Measurements from ENCODE around the gene LPAR5.

The LPAR5 gene

DNA sequence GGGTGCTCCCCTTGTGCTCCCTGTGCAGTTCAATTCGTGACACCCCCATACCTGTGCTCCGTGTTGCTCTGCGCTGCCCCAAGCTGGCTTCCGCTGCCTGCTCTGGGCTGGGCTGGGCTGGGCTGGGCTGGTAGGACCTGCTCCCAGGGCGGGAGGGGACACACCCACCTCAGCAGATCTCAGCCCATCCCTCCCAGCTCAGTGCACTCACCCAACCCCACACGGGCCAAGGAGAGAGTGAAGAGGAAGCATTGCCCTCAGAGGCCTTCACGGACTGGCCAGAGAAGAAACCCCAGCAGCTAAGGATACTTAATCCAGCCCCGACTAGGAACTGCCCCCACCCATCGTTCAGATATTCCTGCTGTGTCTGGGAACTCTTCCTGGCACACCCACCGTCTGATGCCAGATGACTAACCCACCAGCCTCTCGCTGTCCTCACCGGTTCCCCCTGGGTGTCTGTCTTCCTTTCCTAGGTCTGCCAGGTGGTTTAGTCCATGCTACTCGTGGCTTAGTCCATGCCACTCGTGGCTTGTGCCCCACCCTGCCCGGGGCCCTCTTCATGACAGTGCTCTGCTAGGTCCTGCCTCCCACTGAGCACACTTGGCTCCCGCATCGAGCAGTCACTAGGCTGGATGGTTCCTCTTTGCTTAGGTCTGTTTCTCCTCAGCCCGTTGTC lies at the start of gene LPAR5:
Gene LPAR5 (minus strand): TSS at position 104 of the 676 bp plus-strand sequence. CDS start 14,711 bp downstream, outside the sequence.
- Mint-ChIP-seq H3K4me1 (peaks cover 67% of the 10 kb centered on the region), H3K9me3 (no peaks in the 10 kb centered on the region), H3K36me3 (ENCODE audit: low read depth) (no peaks in the 10 kb centered on the region), H3K4me3 (peak within 1 kb of the TSS; percentile 74), H3K27ac (peak within 1 kb of the TSS; percentile 93), H3K27me3 (no peaks in the 10 kb centered on the region)
- ATAC-seq (peak; percentile 60), DNase-seq (peak; percentile 56)

GRCh38 chr12:6684609-6685008 lies 48.9 kb upstream of the LPAR5 start:
- H3K36me3 Mint-ChIP-seq (ENCODE audit: low read depth), result peaks cover 37% of the 10 kb centered on the region
- no peak for ATAC-seq
- peak; percentile 54 for DNase-seq
- H3K27me3 Mint-ChIP-seq, result no peaks in the 10 kb centered on the region
- no peak overlapping the region for H3K4me3 Mint-ChIP-seq
- H3K27ac Mint-ChIP-seq, result no peak overlapping the region
- H3K4me1 Mint-ChIP-seq, result peaks cover 49% of the 10 kb centered on the region
- H3K9me3 Mint-ChIP-seq, result no peaks in the 10 kb centered on the region

DNA sequence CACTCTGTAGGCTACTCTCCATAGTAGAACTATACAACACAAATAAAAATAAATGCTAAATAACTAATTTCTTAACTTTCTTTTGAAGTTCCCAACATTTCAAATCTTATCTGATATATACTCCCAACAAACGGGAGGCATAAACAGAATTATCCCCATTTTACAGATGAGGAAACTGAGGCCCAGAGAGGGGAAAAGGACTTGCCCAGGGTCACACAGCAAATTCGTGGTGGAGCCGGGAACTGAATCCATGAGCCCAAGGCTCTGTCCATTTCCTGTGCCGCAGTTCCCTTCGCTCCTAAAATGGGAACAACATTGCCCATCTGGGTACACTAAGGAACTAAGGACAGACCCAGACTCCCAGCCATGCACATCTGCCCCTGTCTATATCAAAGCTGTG lies 41.2 kb upstream of the LPAR5 start:
- Mint-ChIP-seq H3K9me3 (no peaks in the 10 kb centered on the region), H3K27ac (no peak overlapping the region), H3K4me3 (no peak overlapping the region), H3K36me3 (ENCODE audit: low read depth) (peaks cover 73% of the 10 kb centered on the region), H3K4me1 (no peaks in the 10 kb centered on the region), H3K27me3 (no peaks in the 10 kb centered on the region)
- ATAC-seq (no peak), DNase-seq (no peak)

- ATAC-seq (no peak), DNase-seq (no peak)
- Mint-ChIP-seq H3K27ac (no peak overlapping the region), H3K4me1 (no peaks in the 10 kb centered on the region), H3K4me3 (no peak overlapping the region), H3K36me3 (ENCODE audit: low read depth) (peaks cover 79% of the 10 kb centered on the region), H3K9me3 (no peaks in the 10 kb centered on the region), H3K27me3 (no peaks in the 10 kb centered on the region)
Measured at GRCh38 chr12:6672143-6672542, 36.4 kb upstream of the LPAR5 start.

DNA sequence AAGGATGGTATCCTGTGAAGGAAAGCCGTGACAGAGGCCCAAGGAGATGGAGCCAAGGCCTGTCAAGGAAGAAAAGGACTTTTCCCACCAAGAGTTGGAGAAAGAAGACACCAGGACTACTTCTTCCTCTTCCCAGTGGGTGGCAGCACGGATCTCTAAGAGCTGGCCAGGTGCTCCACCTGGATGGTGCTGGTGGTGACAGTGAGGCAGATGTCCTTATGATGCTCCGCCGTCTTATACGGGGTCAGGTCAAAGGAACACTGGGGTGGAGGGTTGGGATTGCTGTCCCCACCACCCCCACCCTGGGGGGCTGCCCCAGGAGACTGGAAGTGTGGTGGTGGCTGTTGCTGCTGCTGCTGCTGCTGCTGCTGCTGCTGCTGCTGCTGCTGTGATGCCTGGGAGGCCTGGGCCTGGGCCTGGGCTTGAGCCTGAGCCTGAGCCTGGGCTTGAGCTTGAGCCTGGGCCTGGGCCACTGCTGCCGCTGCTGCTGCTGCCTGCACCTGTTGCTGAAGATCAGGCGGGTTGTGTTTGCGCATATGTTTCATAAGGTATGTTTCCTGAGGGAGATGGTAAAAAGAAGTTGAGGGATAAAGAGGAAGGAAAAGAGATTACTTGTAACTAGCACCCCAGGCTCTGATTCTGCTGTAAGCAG lies 31.9 kb upstream of the LPAR5 start:
- Mint-ChIP-seq H3K27me3 (no peaks in the 10 kb centered on the region), H3K4me1 (peaks cover 15% of the 10 kb centered on the region), H3K27ac (no peak overlapping the region), H3K9me3 (peaks cover 4% of the 10 kb centered on the region), H3K36me3 (ENCODE audit: low read depth) (peaks cover 53% of the 10 kb centered on the region), H3K4me3 (no peak overlapping the region)
- ATAC-seq (no peak), DNase-seq (no peak)

- Mint-ChIP-seq H3K4me3 (no peak overlapping the region), H3K9me3 (peaks cover 4% of the 10 kb centered on the region), H3K36me3 (ENCODE audit: low read depth) (peaks cover 39% of the 10 kb centered on the region), H3K27me3 (no peaks in the 10 kb centered on the region), H3K27ac (no peak overlapping the region), H3K4me1 (peaks cover 23% of the 10 kb centered on the region)
- DNase-seq (no peak), ATAC-seq (no peak)
Measured at GRCh38 chr12:6666211-6666610, 30.5 kb upstream of the LPAR5 start.

GRCh38 chr12:6664902-6665301 lies 29.1 kb upstream of the LPAR5 start:
- Mint-ChIP-seq H3K27ac (no peak overlapping the region), H3K27me3 (no peaks in the 10 kb centered on the region), H3K9me3 (peaks cover 4% of the 10 kb centered on the region), H3K4me3 (no peak overlapping the region), H3K36me3 (ENCODE audit: low read depth) (peaks cover 29% of the 10 kb centered on the region), H3K4me1 (peaks cover 23% of the 10 kb centered on the region)
- DNase-seq (no peak), ATAC-seq (no peak)

DNA sequence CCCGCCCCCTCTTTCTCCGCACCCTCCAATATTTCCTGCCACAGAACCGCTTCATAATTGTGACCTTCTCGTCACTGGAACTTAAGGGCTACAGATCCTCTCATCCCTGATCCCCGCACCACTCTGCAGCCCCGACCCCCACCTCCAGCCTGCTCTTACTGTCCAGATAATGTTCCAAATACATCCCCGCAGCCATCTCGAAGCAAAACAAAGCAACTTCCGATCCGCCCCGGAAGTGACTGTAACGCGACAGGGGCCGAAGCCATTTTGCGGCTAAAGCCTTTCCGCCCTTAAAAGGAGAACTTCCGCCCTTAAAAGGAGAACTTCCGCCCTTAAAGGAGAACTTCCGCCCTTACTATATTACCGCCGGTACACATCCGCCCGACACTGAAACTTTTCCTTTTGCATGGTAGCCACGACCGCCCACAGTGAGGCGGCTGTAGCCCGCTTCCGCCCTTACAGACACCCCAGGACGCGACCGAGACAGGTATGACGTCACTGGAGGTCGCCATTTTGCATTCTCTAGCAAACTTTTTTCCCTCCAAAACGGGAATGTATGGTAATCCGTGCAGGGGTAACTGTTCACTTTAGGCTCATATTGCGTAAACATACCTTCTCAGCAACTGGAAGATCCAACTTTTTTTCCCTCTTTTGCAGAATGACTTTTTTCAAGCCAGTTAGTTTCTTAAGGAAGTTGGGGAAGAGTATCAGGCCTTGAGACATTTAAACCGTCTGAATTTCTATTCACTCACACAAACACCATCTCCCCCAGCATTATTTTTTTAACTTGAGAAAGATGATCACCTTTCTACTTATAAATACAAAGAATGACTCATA lies 27.4 kb upstream of the LPAR5 start, which contains the start of gene ING4:
Gene ING4 (minus strand): TSS at position 214 of the 837 bp plus-strand sequence. CDS start 18 bp downstream, at position 196.
- H3K36me3 Mint-ChIP-seq (ENCODE audit: low read depth), result peaks cover 22% of the 10 kb centered on the region
- DNase-seq (peak; percentile 94), ATAC-seq (peak; percentile 100)
- H3K27ac Mint-ChIP-seq, result peak within 1 kb of the TSS; percentile 89
- H3K4me3 Mint-ChIP-seq, result peak within 1 kb of the TSS; percentile 91
- no peaks in the 10 kb centered on the region for H3K27me3 Mint-ChIP-seq
- peaks cover 27% of the 10 kb centered on the region for H3K4me1 Mint-ChIP-seq
- peaks cover 4% of the 10 kb centered on the region for H3K9me3 Mint-ChIP-seq

GRCh38 chr12:6662602-6662905 lies 26.8 kb upstream of the LPAR5 start:
- H3K36me3 Mint-ChIP-seq (ENCODE audit: low read depth), result peaks cover 16% of the 10 kb centered on the region
- peaks cover 27% of the 10 kb centered on the region for H3K4me1 Mint-ChIP-seq
- peak overlapping the region; percentile 91 for H3K4me3 Mint-ChIP-seq
- peak; percentile 34 for ATAC-seq
- peak overlapping the region; percentile 89 for H3K27ac Mint-ChIP-seq
- no peak for DNase-seq
- peaks cover 4% of the 10 kb centered on the region for H3K9me3 Mint-ChIP-seq
- no peaks in the 10 kb centered on the region for H3K27me3 Mint-ChIP-seq

- ATAC-seq (no peak), DNase-seq (no peak)
- no peaks in the 10 kb centered on the region for H3K27me3 Mint-ChIP-seq
- H3K4me3 Mint-ChIP-seq, result no peak overlapping the region
- H3K4me1 Mint-ChIP-seq, result peaks cover 5% of the 10 kb centered on the region
- peaks cover 15% of the 10 kb centered on the region for H3K36me3 Mint-ChIP-seq (ENCODE audit: low read depth)
- H3K27ac Mint-ChIP-seq, result no peak overlapping the region
- no peaks in the 10 kb centered on the region for H3K9me3 Mint-ChIP-seq
Measured at GRCh38 chr12:6653987-6654386, 18.2 kb upstream of the LPAR5 start.

DNA sequence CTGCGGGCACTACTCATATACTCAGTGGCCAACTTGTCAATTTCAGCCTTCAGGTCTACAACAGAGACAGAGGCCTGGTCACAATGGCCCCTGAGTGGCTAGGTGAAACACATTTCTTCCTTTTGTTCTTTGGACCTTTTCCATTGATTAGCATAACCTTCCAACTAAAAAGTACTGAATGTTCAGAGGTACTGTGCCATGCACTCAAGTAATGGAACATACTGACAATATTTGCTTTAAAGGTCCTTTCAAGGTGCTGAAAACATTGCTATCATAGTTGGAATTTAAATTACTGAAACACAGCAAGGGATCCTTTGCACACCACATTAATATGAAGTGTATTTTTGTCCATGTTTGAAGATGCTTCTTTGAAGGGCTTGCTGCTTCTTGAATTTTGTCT lies 17.6 kb upstream of the LPAR5 start:
- H3K9me3 Mint-ChIP-seq, result no peaks in the 10 kb centered on the region
- H3K36me3 Mint-ChIP-seq (ENCODE audit: low read depth), result peaks cover 11% of the 10 kb centered on the region
- peaks cover 2% of the 10 kb centered on the region for H3K4me1 Mint-ChIP-seq
- H3K27me3 Mint-ChIP-seq, result no peaks in the 10 kb centered on the region
- ATAC-seq (no peak), DNase-seq (no peak)
- H3K4me3 Mint-ChIP-seq, result no peak overlapping the region
- H3K27ac Mint-ChIP-seq, result no peak overlapping the region

GRCh38 chr12:6652391-6652790 lies 16.6 kb upstream of the LPAR5 start:
- DNase-seq (no peak), ATAC-seq (no peak)
- Mint-ChIP-seq H3K4me1 (peaks cover under 1% of the 10 kb centered on the region), H3K27ac (no peak overlapping the region), H3K9me3 (no peaks in the 10 kb centered on the region), H3K4me3 (no peak overlapping the region), H3K36me3 (ENCODE audit: low read depth) (peaks cover 15% of the 10 kb centered on the region), H3K27me3 (no peaks in the 10 kb centered on the region)

DNA sequence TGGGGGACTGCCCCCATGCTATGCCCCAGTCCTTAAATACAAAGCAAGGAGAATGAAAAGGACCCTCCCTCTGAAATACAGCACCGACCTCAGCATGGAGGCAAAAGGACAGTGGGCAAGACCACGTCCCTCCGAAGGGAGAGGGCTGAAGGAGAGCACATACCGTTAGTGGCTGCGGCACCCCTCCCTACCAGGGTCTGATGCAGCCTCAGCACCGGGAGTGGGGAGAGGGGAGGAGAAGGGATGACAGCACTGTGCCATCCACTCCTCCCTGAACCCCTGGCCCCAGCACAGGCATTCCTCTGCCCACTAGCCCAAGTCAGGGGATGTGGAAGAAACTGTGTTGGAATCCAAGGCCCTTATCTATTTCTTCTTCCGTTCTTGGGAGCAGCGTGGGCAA lies 15.1 kb upstream of the LPAR5 start:
- H3K4me3 Mint-ChIP-seq, result no peak overlapping the region
- no peak for DNase-seq
- no peaks in the 10 kb centered on the region for H3K9me3 Mint-ChIP-seq
- no peak overlapping the region for H3K27ac Mint-ChIP-seq
- no peak for ATAC-seq
- H3K36me3 Mint-ChIP-seq (ENCODE audit: low read depth), result peaks cover 17% of the 10 kb centered on the region
- peaks cover 9% of the 10 kb centered on the region for H3K4me1 Mint-ChIP-seq
- no peaks in the 10 kb centered on the region for H3K27me3 Mint-ChIP-seq

DNA sequence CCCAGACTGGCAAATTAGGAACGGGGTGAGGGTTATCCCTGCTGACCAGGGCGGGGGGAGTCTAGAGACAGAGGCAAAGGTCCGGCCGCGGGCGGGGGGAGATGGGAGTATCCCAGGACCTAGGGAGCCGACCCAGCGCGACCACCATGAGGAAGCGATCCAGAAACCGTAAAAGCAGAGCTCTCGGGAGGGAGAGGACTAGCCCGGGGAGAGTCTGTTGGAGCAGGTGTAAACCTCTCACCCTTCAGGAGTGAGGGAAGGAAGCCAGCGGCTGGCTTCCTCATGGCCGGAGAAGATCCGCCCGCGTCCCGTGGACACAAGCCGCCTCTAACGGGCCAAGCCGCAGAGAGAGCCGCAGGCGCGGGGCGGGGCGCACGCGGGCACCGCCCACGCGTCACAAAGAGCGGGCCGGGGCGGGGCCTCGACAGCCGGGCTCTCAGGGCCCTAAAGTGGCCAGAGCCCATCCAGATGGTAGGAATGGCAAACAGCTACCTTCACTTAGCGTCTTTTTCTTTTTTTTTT lies 11.4 kb upstream of the LPAR5 start, which contains the start of gene ACRBP:
Gene ACRBP (minus strand): TSS at position 350 of the 522 bp plus-strand sequence. CDS start 66 bp downstream, at position 284.
- ATAC-seq (peak; percentile 37), DNase-seq (peak; percentile 52)
- H3K27me3 Mint-ChIP-seq, result no peaks in the 10 kb centered on the region
- peaks cover 15% of the 10 kb centered on the region for H3K4me1 Mint-ChIP-seq
- peaks cover 19% of the 10 kb centered on the region for H3K9me3 Mint-ChIP-seq
- H3K36me3 Mint-ChIP-seq (ENCODE audit: low read depth), result peaks cover 22% of the 10 kb centered on the region
- peak within 1 kb of the TSS; percentile 76 for H3K27ac Mint-ChIP-seq
- peak within 1 kb of the TSS; percentile 72 for H3K4me3 Mint-ChIP-seq
